ENCODE measurements around the gene LRRC27.

The LRRC27 gene

DNA sequence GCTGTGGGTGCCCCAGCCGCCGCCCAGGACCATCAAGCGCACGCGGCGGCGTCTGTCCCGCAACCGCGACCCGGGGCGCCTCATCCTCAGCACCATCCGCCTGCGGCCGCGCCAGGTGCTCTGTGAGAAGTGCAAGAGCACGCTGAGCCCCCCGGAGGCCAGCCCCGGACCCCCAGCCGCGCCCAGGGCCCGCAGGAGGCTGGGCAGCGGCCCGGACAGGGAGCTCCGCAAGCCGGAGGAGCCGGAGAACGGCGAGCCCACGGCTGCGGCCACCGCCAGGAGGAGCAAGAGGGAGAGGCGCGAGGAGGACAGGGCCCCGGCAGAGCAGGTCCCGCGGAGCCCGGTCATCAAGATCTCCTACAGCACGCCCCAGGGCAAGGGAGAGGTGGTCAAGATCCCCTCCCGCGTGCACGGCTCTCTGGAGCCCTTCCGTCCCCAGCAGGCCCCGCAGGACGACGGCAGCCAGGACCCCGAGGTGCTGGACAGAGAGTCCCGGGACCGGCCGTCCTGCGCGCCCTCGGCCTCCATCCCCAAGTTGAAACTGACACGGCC lies 73.0 kb downstream of the LRRC27 start:
- no peak for DNase-seq

GRCh38 chr10:132405463-132405991 lies 73.5 kb downstream of the LRRC27 start:
- DNase-seq, result no peak

GRCh38 chr10:132406181-132406580 lies 74.2 kb downstream of the LRRC27 start:
- no peak for DNase-seq

DNA sequence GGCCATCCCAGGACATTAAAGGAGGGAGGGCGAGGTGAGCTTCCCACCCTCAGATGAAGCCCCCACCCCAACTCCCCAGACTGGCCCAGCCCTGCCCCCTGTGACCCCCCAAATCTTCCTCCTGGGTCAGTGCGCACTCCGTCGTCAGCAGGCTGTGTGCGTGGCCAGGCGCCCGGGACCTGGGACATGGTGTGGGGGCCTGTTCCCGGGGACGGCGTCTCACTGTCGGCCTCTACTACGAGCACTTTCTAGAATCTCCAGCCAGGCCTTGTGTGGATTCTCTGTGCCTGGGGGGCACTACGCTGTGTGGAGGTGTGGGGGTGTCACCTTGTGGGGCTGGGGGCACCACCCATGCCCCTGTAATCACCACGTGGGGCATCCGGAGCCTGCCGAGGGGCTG lies 74.8 kb downstream of the LRRC27 start:
- no peak for DNase-seq

DNA sequence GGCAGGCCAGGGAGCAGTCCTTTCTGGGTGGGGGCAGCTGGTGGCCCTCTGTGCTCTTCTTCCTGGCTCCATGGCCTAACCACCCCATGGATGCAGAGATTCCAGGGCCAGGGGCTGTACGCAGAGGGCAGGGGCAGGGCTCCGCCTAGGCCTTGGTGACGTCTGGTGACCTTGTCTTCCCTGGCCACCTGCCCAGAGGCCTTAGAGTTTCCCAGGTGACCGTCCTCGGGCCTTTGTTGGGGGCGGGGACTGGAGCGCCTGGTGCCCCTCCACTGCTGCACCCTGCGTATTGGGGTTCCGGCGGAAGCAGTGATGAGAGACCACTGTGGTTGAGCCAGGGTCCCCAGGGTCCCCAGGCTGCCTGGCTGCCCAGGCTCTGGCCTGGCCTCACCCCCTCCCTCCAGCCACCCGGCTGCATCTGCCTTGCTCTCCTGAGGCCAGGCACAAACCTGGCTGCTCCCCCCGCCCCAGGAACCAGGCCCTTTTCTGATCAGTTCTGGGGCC lies 75.3 kb downstream of the LRRC27 start:
- DNase-seq, result no peak

DNA sequence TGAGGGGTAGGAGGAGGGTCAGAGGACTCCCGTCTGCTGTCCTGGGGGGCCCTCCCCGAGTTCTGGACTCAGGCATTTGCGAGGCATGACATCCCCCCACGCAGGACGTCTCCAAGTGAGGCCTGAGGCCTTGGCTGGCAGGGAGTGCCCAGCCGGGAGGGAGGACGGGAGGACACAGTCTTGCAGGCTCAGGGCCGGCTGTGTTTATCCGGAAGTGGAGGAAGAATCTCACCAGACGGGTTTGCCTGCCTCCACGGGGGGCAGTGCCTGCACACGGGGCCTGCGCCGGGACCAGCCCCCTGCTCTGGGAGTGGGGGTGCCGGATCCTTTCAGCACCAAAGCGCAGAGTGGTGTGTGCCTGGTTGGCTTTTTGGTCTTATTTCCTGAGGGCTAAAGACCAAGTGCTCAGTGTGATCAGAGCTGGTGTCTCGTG lies 75.9 kb downstream of the LRRC27 start:
- DNase-seq, result peak; percentile 23

GRCh38 chr10:132408367-132408781 lies 76.4 kb downstream of the LRRC27 start:
- DNase-seq, result no peak

DNA sequence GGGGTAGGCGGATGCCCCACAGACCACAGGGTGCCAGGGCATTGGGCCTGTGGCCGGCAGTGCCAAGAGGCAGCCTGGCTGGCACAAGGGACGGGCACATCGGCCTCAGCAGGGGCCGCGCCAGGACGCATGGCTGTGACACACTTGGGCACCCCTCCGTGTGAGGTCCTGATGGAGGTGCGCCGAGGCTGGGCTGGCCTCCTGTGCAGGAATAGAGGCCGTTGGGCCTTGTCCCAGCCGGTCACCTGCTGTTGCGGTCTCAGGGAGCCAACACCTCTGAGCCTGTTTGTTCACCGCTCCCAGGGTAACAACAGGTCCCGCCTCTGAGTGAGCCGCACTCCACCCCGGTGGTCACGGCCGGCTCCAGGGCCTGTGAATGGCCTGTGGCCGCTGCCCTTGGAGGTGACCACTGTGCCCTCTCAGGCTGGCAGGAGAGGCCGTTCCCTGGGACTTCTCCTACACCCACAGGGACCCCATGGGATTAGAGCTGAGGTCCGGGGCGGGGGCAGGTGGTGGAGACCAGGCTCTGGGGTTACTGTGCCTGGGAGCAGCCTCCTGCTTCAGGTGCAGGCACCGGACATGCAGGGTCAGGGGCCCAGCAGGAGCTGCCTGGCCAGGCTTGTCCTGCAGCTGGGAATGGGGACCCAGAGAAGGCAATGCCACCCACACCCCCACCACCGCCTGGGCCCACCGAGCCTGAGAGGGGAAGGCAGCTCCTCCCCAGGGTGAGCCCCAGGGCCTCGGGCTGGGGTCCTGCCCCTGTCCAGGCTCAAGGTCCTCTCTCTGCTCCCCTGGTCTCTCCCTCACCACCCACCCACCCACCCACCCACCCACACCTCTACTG lies 77.1 kb downstream of the LRRC27 start:
- DNase-seq, result no peak

GRCh38 chr10:132409667-132410028 lies 77.7 kb downstream of the LRRC27 start:
- no peak for DNase-seq

GRCh38 chr10:132410056-132410778 lies 78.2 kb downstream of the LRRC27 start:
- no peak for DNase-seq

DNA sequence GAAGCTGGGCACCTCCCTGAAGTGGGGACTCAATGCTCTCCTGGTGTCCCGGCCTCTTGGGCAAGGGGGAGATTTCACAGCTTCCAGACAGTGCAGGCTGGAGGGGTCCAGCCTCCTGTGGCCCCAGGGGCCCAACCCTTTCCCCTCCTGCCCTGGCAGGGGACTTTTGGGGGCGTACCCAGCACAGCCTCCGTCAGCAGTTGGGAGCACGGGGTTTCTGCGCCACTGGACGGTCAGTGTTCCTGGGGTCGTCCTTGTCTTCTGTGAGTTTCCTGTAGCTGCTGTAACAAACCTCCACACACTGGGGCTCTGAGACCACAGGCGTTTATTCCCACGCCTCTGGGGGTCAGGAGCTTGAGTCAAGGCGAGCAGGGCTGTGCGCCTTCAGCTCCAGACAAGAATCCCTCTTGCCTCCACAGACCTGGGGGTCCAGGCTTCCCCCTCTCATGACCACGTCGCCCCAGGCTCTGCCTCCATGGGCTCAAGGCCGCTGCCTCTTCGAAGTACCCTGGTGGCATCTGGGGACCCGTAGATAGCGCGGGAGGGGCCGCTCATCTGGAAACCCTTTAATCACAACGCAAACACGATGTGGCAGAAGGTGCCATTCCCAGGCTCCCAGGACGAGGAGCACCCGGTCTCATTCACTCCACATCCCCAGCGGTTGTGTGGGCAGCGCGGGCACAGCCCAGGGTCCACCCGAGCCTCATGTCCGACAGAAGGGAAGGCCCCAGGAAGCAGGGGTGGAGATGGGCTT lies 79.0 kb downstream of the LRRC27 start:
- no peak for DNase-seq

DNA sequence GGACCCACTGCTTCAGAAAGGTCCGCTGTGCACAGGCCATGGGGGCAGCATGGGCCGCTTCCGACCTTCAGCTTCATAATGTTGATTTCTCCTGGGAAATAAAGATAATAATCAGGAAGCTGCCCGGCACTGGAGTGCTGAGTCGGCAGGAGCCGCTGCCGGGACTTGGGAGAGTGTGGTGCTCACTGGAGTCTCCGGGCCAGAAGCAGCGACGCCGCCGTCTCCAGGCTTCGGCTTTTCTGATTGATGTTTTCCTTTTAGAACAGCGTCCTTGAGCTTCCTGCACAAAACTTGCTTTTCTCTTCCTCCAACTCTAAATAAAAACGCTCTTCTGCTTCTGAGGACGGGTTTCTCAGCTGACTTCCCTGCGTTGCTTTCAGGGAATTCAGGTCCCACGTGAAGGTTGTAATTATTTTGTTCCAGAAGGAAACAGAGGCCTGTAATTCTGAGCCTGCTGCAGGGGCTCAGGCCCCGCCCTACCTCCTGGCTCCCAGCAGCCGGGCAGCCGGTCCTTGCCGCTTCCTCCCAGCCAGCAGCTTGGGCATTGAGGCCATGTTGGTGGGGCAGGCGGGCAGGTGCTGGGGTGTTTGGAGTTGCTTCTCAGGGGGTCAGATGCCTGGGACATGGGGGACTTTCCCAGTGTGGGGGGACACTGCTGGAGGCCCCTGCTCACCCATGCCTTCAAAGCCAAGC lies 79.7 kb downstream of the LRRC27 start:
- no peak for DNase-seq

GRCh38 chr10:132412316-132413192 lies 80.6 kb downstream of the LRRC27 start:
- no peak for DNase-seq

DNA sequence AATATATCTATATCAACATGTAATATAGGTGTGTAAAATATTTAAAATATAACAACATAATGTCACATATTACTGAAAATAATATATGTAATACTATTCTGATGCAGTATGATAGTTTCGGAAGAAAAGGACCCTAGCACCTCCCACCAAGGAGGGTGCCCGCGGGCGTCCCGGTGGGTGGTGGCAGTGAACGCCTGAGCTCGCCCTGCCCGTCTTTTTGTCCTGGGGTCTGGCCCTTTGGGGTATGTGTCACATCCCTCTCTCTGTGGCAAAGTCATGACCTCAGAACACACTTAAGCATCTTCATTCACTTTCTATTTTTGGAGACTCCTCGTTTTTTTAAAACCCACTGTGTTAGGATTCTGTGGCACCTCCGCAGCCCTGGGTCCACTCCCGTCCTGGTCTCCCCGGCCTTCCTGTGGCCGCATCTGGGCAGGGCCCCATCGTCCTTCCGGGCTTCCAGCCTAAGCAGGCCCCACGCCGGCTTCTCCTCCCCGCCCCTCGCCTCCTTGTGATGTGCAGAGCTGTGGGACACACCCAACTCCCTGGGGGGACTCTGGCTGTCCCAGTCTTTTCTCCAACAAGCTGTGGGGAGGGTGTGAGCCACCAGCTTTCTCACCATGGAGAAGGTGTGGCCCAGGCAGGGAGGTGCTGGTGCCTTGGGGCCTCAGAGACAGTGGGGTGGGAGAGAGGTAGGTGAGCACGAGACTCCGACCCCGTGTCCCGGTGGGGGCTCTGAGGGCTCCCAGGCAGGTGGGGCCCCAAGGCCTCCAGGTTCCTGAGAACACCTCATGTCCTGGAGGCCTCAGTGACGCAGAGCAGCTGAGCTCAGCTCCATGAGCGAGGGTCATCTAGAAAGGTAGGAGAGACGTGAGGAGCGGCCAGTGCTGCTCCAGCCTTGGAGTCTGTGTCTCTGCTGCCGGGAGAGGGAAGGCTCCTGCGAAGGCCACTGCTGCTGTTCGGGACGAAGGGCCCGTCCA lies 81.5 kb downstream of the LRRC27 start:
- DNase-seq, result no peak

DNA sequence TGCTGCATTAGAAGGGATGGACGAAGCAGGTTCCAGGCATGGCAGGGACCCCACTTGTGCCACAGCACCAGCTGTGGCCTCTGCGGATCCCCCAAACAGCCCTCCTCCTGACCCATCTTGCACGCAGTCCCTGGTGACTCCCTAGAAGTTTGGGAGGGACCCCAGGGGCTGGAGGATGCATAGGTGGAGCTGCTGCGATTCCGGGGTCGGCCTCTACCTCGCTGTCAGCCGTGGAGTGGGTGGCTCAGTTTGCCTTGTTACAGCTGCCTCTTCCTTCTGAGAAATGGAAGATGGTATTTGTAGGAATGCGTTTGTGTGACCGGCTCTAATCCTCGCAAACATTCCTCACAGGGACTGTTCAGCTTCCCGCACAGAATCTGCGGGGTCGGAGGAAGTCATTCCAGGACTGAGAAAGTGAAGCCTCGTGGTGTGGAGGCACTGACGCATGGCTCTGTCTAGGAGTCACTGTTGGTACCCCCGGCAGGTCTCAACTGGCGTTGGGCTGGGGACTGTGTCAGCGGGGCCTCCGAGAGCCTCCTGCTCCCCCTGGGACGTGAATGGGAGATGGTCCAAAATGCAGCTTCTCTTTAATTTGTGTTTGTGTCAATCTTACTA lies 82.5 kb downstream of the LRRC27 start:
- no peak for DNase-seq

DNA sequence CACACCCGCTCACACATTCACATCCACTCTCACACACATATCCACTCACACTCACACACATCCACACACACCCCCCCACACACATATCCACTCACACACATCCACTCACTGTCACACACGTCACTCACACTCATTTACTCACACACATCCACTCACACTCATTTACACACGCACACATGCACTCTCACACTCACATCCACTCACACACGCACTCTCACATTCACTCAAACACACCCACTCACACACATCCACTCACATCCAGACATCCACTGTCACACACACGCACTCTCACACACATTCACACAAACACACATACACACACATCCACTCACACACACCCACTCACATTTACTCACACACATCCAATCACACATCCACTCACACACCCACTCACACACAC lies 83.3 kb downstream of the LRRC27 start:
- no peak for DNase-seq

- DNase-seq, result no peak
These were observed 84.0 kb downstream of the LRRC27 start for GRCh38 chr10:132415956-132416355.

DNA sequence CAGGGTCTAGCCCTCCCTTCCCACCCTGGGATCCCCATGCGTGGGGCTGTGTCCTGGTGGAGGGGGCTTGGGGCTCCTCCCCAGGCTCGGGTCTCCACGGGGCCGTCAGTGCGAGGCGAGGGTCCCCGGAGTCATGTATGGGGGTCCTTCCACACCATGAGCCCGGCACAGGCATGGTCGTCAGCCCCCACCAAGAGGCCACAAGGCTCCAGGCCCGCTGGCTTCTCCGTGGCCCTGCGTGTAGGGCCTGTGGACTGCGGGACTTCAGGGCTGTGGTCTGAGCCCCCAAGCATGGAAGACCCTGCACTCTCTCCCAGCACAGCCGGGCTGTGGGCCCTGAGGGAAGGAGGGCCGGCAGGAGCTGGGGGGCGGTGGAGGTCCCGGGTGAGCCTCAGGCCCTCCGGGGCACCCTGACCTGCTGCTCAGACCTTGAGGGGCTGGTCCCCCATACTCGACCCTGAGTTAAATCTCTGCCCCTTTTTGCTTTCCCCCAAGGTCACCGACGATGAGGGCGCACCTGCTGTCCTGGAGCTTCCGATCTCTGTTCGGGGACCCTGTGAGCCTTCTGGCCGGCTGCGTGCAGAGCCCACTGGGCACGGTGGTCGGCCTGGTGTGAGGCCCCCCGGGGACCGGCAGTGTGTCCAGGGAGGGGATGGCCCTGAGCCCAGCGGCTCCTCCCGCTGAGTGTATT lies 84.7 kb downstream of the LRRC27 start:
- DNase-seq, result no peak
